Heart right ventricle (tissue), 16 donors: ENCODE results near the gene ABCB10. TPM values are rescaled to one million over a fixed set of nuclear protein-coding genes. Genes with fewer than 3 reads are reported as not detected.
"Not testable (repeated sequence)": the region's sequence is repeated elsewhere in the genome, so short reads cannot be mapped to it uniquely, and the experiment has no call there.

Source experiments
- ATAC-seq, 8 donors: fragments of 200-7000 bp; cut with Tn5 transposase; one replicate each; pipeline ENCODE4 v1.9.1; 2020; ENCODE audit warnings: mild to moderate bottlenecking in 8 of 8, moderate library complexity in 8 of 8, moderate number of reproducible peaks in 1 of 8
- DNase-seq, 2 donors: peaks; one replicate each; pipeline ENCODE4 v3.0.0-alpha.2; 2020
- H3K27ac ChIP-seq, 10 donors: fragments of 200-600 bp; sonication (generic) in 2 of 10; one replicate each; pipeline versions ENCODE4 v1.5.0 to v1.8.0; 2020 to 2022; ENCODE audit warnings: mild to moderate bottlenecking in 3 of 10
- H3K27me3 ChIP-seq, 7 donors: fragments of 200-600 bp; one replicate each; pipeline ENCODE4 v1.8.0; 2021 to 2022; ENCODE audit warnings: mild to moderate bottlenecking in 2 of 7
- H3K36me3 ChIP-seq, 9 donors: fragments of 200-600 bp; sonication (generic) in 1 of 9; one replicate each; pipeline versions ENCODE4 v1.5.0 to v1.8.0; 2020 to 2022; ENCODE audit warnings: mild to moderate bottlenecking in 2 of 9
- H3K4me1 ChIP-seq, 9 donors: fragments of 200-600 bp; sonication (generic) in 1 of 9; one replicate each; pipeline versions ENCODE4 v1.5.0 to v1.8.0; 2020 to 2022; ENCODE audit warnings: mild to moderate bottlenecking in 4 of 9
- H3K4me3 ChIP-seq, 10 donors: fragments of 200-600 bp; sonication (generic) in 2 of 10; one replicate each; pipeline versions ENCODE4 v1.5.0 to v1.8.0; 2020 to 2022; ENCODE audit warnings: mild to moderate bottlenecking in 7 of 10, moderate library complexity in 2 of 10
- H3K9me3 ChIP-seq, 11 donors: fragments of 200-600 bp in 10 of 11; sonication (generic) in 2 of 11; one replicate each; pipeline versions ENCODE4 v1.5.0 to v1.8.0; 2013 to 2022; ENCODE audit warnings: mild to moderate bottlenecking in 2 of 11, control low read depth in 1 of 11, moderate library complexity in 1 of 11
- CTCF ChIP-seq, 9 donors: fragments of 200-600 bp; sonication (generic) in 2 of 9; IDR thresholded peaks; one replicate each; pipeline versions ENCODE4 v1.5.0 to v1.8.0; 2021 to 2022; ENCODE audit warnings: antibody characterized with exemption in 9 of 9, mild to moderate bottlenecking in 5 of 9, moderate library complexity in 1 of 9
- WGBS, 2 donors: extraction: QIAGEN DNeasy Blood & Tissue Kit; methylation state at CpG; one replicate each; pipeline ENCODE4 v1.1.7; 2013; ENCODE audit warnings: inconsistent platforms in 1 of 2; 5-methylcytosine and 5-hydroxymethylcytosine counted together
- intact Hi-C, 10 donors: fragments of 100-400 bp; cut with DNase I; formaldehyde crosslinking; loops; one replicate each; pipeline versions ENCODE4 v1.11.1 to v1.14.2; 2022
- polyA plus RNA-seq, 2 donors: library from polyadenylated mRNA; stranded (reverse); fragments of 200-250 nt; gene quantifications; one replicate each; pipeline ENCODE4 v1.2.3, GENCODE V29; 2013
- total RNA-seq, 10 donors: library from RNA; stranded (reverse); fragmentation: NEBNext Ultra II Directional in 3 of 10; extraction: Animal tissue kit (Norgen Biotek cat#: 25700) in 3 of 10; gene quantifications; one replicate each; pipeline versions ENCODE4 v1.2.1 to v1.2.4, GENCODE V29; 2021 to 2023
- donor health status: Arrhythmogenic right ventricular cardiomyopathy.
- donor health status: ischemic (EF 13 %, LVEDD 7.1; RV severe dilation, severe dysfunction).
- donor health status: healthy with polysubstance abuse.
- donor health status: DM: no; HTN: yes; CAD: no.
- donor health status: DM: no; HTN: no; CAD: no.
- donor health status: ischemic (EF 25% LVEDD 6.9; RV normal size, moderate dysfunction).
- donor health status: ischemic (EF 25% LVEDD 5.7; RV mildly dilated, moderate dysfunction).
- donor health status: healthy.
- donor health status: DM: yes; HTN: yes; CAD: no.
- donor health status: Ischemic cardiomyopathy.
- donor health status: ischemic (EF 35%, LVEDD 5.7; RV mildly dilated, moderate dysfunction).
- donor health status: nonischemic (EF 11% LVEDD 7.7; RV severe dilation, severe dysfunction).
- donor health status: DM: yes; HTN: yes; CAD: no.
- donor health status: PGD.
- donor health status: ischemic (EF 29% LVEDD 5.4; RV normal size, mild dysfunction).
- donor health status: nonischemic (EF 23%, LVEDD 6.1; RV moderate dilation, normal function).

Gene ABCB10
- total and polyA plus RNA-seq, 12 donors, result 4.2 to 13.5 (median 11.3) TPM

- no peak for TF ChIP-seq CTCF (IDR thresholded peaks at IDR 0.05)
- H3K27me3 ChIP-seq, result no peaks in the 10 kb centered on the region
- DNase-seq (no peak), ATAC-seq (peak in 1 of 8 donors; percentile 36)
- peaks cover 0 to 62% (median 12%) of the 10 kb centered on the region in 9 donors for H3K36me3 ChIP-seq
- H3K4me1 ChIP-seq, result peaks cover 2 to 50% (median 35%) of the 10 kb centered on the region in 9 donors
- WGBS, 2 donors, result 85 to 90% methylated on average over 3 of the region's 3 CpGs
- H3K4me3 ChIP-seq, result no peak overlapping the region
- no peaks in the 10 kb centered on the region for H3K9me3 ChIP-seq
- intact Hi-C loops, result loop anchor here in 1 of 10 donors (5.0 kb wide), 1 partner anchor 42 kb away; the partner anchor contains the start of gene ABCB10
- peak overlapping the region in 2 of 10 donors; percentile 82 to 88 for H3K27ac ChIP-seq
These were observed 40.9 kb upstream of the ABCB10 start for GRCh38 chr1:229599218-229599954.

GRCh38 chr1:229597877-229598276, 39.4 kb upstream of the ABCB10 start:
- DNase-seq, result no peak
- peaks cover 2 to 50% (median 35%) of the 10 kb centered on the region in 9 donors for H3K4me1 ChIP-seq
- H3K4me3 ChIP-seq, result peak overlapping the region in 1 of 10 donors; percentile 6
- H3K9me3 ChIP-seq, result no peaks in the 10 kb centered on the region
- TF ChIP-seq CTCF (IDR thresholded peaks at IDR 0.05), result no peak
- H3K27ac ChIP-seq, result peak overlapping the region; percentile 55 to 88 (median 81)
- peak in 4 of 8 donors; percentile 16 to 52 (median 40) for ATAC-seq
- intact Hi-C loops, result loop anchor here in 2 of 10 donors (2.0 to 5.0 kb wide), 2 partner anchors 39 to 41 kb away; partner anchors contain the start of gene ABCB10 (in 2 of the 2)
- WGBS, 2 donors, result 39 to 48% methylated on average over 3 of the region's 3 CpGs
- peaks cover 0 to 62% (median 20%) of the 10 kb centered on the region in 9 donors for H3K36me3 ChIP-seq
- H3K27me3 ChIP-seq, result no peaks in the 10 kb centered on the region

- H3K4me1 ChIP-seq, result peaks cover 2 to 50% (median 35%) of the 10 kb centered on the region in 9 donors
- peaks cover 0 to 62% (median 25%) of the 10 kb centered on the region in 9 donors for H3K36me3 ChIP-seq
- DNase-seq, result peak; percentile 47 to 72
- H3K27me3 ChIP-seq, result no peaks in the 10 kb centered on the region
- ATAC-seq, result peak; percentile 85 to 96 (median 93)
- no peaks in the 10 kb centered on the region for H3K9me3 ChIP-seq
- intact Hi-C loops, result loop anchor here in 2 of 10 donors (2.0 to 5.0 kb wide), 2 partner anchors 38 to 40 kb away; partner anchors contain the start of gene ABCB10 (in 2 of the 2)
- peak overlapping the region in 1 of 10 donors; percentile 6 for H3K4me3 ChIP-seq
- TF ChIP-seq CTCF (IDR thresholded peaks at IDR 0.05), result peak in 2 of 9 donors; percentile 27 to 30
- 25 to 32% methylated on average over 7 of the region's 7 CpGs for WGBS, 2 donors
- peak overlapping the region; percentile 55 to 88 (median 81) for H3K27ac ChIP-seq
These were observed 38.6 kb upstream of the ABCB10 start for GRCh38 chr1:229596925-229597699.

- not testable (repeated sequence) for ATAC-seq, H3K4me3 ChIP-seq, H3K9me3 ChIP-seq, DNase-seq, H3K27me3 ChIP-seq
- peaks cover 0 to 58% (median 25%) of the 10 kb centered on the region in 9 donors for H3K36me3 ChIP-seq
- H3K4me1 ChIP-seq, result peaks cover 2 to 40% (median 35%) of the 10 kb centered on the region in 9 donors
- 96 to 99% methylated on average over 7 of the region's 7 CpGs for WGBS, 2 donors
- peak overlapping the region in 8 of 10 donors; percentile 55 to 88 (median 82) for H3K27ac ChIP-seq
- intact Hi-C loops, result loop anchor here in 2 of 10 donors (2.0 to 5.0 kb wide), 2 partner anchors 37 to 39 kb away; partner anchors contain the start of gene ABCB10 (in 2 of the 2)
These were observed 37.4 kb upstream of the ABCB10 start for GRCh38 chr1:229595876-229596275.
